Type B pancreatic cell (in vitro differentiated cells): ENCODE data around the gene WDFY4. TPM values are rescaled to one million over a fixed set of nuclear protein-coding genes. Genes with fewer than 3 reads are reported as not detected.

ENCODE experiments used
- DNase-seq: peaks from one replicate; pipeline ENCODE4 v3.0.0; 2021; ENCODE audit warnings: mixed read lengths; ENCODE audit not compliant: unreplicated experiment; ENCODE audit errors: extremely low spot score
- H3K27ac Mint-ChIP-seq: 2 replicates; pipeline ENCODE4 v1.8.0; 2021; ENCODE audit warnings: mild to moderate bottlenecking, mixed read lengths
- H3K27me3 Mint-ChIP-seq: 2 replicates; pipeline ENCODE4 v1.8.0; 2021; ENCODE audit warnings: mixed read lengths
- H3K36me3 Mint-ChIP-seq: 2 replicates; pipeline ENCODE4 v1.8.0; 2021; ENCODE audit warnings: mixed read lengths
- H3K4me1 Mint-ChIP-seq: one replicate; pipeline ENCODE4 v1.8.0; 2021; ENCODE audit warnings: mixed read lengths; ENCODE audit not compliant: unreplicated experiment
- H3K4me3 Mint-ChIP-seq: 2 replicates; pipeline ENCODE4 v1.8.0; 2021; ENCODE audit warnings: mild to moderate bottlenecking, mixed read lengths
- H3K9me3 Mint-ChIP-seq: 2 replicates; pipeline ENCODE4 v1.8.0; 2021; ENCODE audit warnings: mixed read lengths
- CTCF ChIP-seq: fragments of 200-600 bp; sonication (generic); conservative IDR thresholded peaks from 2 replicates; pipeline ENCODE4 v1.5.0; 2021; ENCODE audit warnings: antibody characterized with exemption, mild to moderate bottlenecking
- total RNA-seq: library from RNA; stranded (reverse); gene quantifications from 2 replicates; pipeline ENCODE4 v1.2.1, GENCODE V29; 2021; ENCODE audit warnings: low replicate concordance

WDFY4 gene
- total RNA-seq, 1 donor from 2014 or later, result 0.05 TPM

GRCh38 chr10:49005270-49005669 lies 320.6 kb downstream of the WDFY4 start:
- Mint-ChIP-seq H3K36me3 (no peaks in the 10 kb centered on the region), H3K27me3 (peaks cover 4% of the 10 kb centered on the region), H3K27ac (no peak overlapping the region), H3K9me3 (no peaks in the 10 kb centered on the region), H3K4me3 (no peak overlapping the region), H3K4me1 (peaks cover 14% of the 10 kb centered on the region)
- no peak for DNase-seq
- no peak for TF ChIP-seq CTCF

- H3K27me3 Mint-ChIP-seq, result peaks cover 3% of the 10 kb centered on the region
- H3K36me3 Mint-ChIP-seq, result no peaks in the 10 kb centered on the region
- no peak for TF ChIP-seq CTCF
- peaks cover 4% of the 10 kb centered on the region for H3K4me1 Mint-ChIP-seq
- DNase-seq, result no peak
- no peak overlapping the region for H3K4me3 Mint-ChIP-seq
- no peak overlapping the region for H3K27ac Mint-ChIP-seq
- no peaks in the 10 kb centered on the region for H3K9me3 Mint-ChIP-seq
Observed at GRCh38 chr10:49007129-49007528, 322.5 kb downstream of the WDFY4 start.

- TF ChIP-seq CTCF, result no peak
- Mint-ChIP-seq H3K4me1 (peaks cover 4% of the 10 kb centered on the region), H3K9me3 (no peaks in the 10 kb centered on the region), H3K4me3 (no peak overlapping the region), H3K27ac (no peak overlapping the region), H3K36me3 (no peaks in the 10 kb centered on the region), H3K27me3 (peaks cover 3% of the 10 kb centered on the region)
- no peak for DNase-seq
Observed at GRCh38 chr10:49008091-49008490, 323.4 kb downstream of the WDFY4 start.

GRCh38 chr10:49008505-49009198 lies 324.0 kb downstream of the WDFY4 start:
- Mint-ChIP-seq H3K4me3 (no peak overlapping the region), H3K27ac (no peak overlapping the region), H3K27me3 (peaks cover 6% of the 10 kb centered on the region), H3K4me1 (peaks cover 4% of the 10 kb centered on the region), H3K36me3 (no peaks in the 10 kb centered on the region), H3K9me3 (no peaks in the 10 kb centered on the region)
- DNase-seq, result no peak
- no peak for TF ChIP-seq CTCF

GRCh38 chr10:49009199-49009979 lies 324.7 kb downstream of the WDFY4 start:
- Mint-ChIP-seq H3K27me3 (peaks cover 6% of the 10 kb centered on the region), H3K36me3 (no peaks in the 10 kb centered on the region), H3K4me1 (peaks cover 4% of the 10 kb centered on the region), H3K27ac (no peak overlapping the region), H3K9me3 (no peaks in the 10 kb centered on the region), H3K4me3 (no peak overlapping the region)
- no peak for TF ChIP-seq CTCF
- no peak for DNase-seq
